IMR-90 (cell line): ENCODE measurements around the gene OLFML3.

Source experiments
- BHLHE40 ChIP-seq: fragments of 150-350 bp; IDR thresholded peaks from 2 replicates; pipeline ENCODE4 v1.6.1; 2016; ENCODE audit warnings: mild to moderate bottlenecking, low read depth, low read length
- CTCF ChIP-seq: conservative IDR thresholded peaks from 2 replicates; pipeline ENCODE4 v1.5.1; 2012; ENCODE audit warnings: mild to moderate bottlenecking, low read depth, low read length, improper control_type of control experiment
- POLR2A ChIP-seq: IDR thresholded peaks from 2 replicates; pipeline ENCODE4 v1.6.1; 2012; ENCODE audit warnings: mild to moderate bottlenecking, low read depth, low read length
- RFX5 ChIP-seq: IDR thresholded peaks from 2 replicates; pipeline ENCODE4 v1.8.0; 2012; ENCODE audit warnings: low read depth, mild to moderate bottlenecking, low read length, moderate library complexity

DNA sequence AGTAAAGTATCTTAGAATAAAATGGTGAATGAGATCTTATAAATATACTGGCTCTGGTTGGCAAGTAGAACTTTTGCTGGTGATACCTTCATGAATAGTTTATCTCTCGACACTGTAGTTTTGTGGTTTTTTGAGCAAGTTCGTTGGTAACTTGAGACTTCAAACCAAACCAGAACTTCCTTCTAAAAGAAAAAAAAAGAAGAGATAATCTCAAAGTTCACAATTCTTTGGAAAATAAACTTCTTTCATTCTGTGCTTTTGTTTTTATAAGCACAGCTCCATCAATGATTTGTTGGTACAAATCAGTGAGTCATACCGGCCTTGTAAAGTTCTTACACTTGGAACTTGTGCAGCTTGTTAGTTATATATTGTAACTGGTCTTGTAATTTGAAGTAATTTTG, 47.8 kb upstream of the OLFML3 start:
- TF ChIP-seq CTCF (no peak), BHLHE40 (no peak), RFX5 (no peak), POLR2A (no peak)
